GM19372 (cell line): ENCODE measurements around the gene CACNG3.

Source experiments
- ATAC-seq: cut with Tn5 transposase; IDR thresholded peaks from one replicate; pipeline ENCODE4 v1.9.1; 2021; ENCODE audit warnings: mild to moderate bottlenecking, low read depth, moderate library complexity; ENCODE audit not compliant: unreplicated experiment

The CACNG3 gene

GRCh38 chr16:24381470-24382118 is 125.5 kb downstream of the CACNG3 start:
- ATAC-seq, result no peak

GRCh38 chr16:24382762-24383407 is 126.8 kb downstream of the CACNG3 start:
- ATAC-seq, result no peak

GRCh38 chr16:24394341-24394740 is 138.2 kb downstream of the CACNG3 start:
- no peak for ATAC-seq

GRCh38 chr16:24396350-24397271 is 140.5 kb downstream of the CACNG3 start:
- no peak for ATAC-seq

- no peak for ATAC-seq
Observed at GRCh38 chr16:24409045-24409444, 152.9 kb downstream of the CACNG3 start.
